Muscle layer of colon (tissue), 2 donors: ENCODE data around the gene ARHGAP24.

ENCODE experiments used
- H3K27ac ChIP-seq: one replicate; pipeline ENCODE4 v1.7.0; 2013; ENCODE audit warnings: low read depth, mild to moderate bottlenecking, low read length, moderate library complexity
- H3K27me3 ChIP-seq, 2 donors: one replicate each; pipeline ENCODE4 v1.7.0; 2013; ENCODE audit warnings: low read length in 2 of 2, mild to moderate bottlenecking in 2 of 2; ENCODE audit not compliant: insufficient read depth in 2 of 2, control insufficient read depth in 1 of 2
- H3K36me3 ChIP-seq: one replicate; pipeline ENCODE4 v1.7.0; 2013; ENCODE audit warnings: mild to moderate bottlenecking, low read length; ENCODE audit not compliant: insufficient read depth
- H3K4me1 ChIP-seq: one replicate; pipeline ENCODE4 v1.7.0; 2013; ENCODE audit warnings: mild to moderate bottlenecking, low read length; ENCODE audit not compliant: insufficient read depth
- H3K4me3 ChIP-seq, 2 donors: one replicate each; pipeline ENCODE4 v1.7.0; 2013; ENCODE audit warnings: low read length in 2 of 2, low read depth in 1 of 2, mild to moderate bottlenecking in 1 of 2, moderate library complexity in 1 of 2
- H3K9ac ChIP-seq: one replicate; pipeline ENCODE4 v1.7.0; 2013; ENCODE audit warnings: low read length
- H3K9me3 ChIP-seq: one replicate; pipeline ENCODE4 v1.7.0; 2013; ENCODE audit warnings: mild to moderate bottlenecking, low read length
- donor health status: abdominal sarcoma.
- donor health status: Adenocarcinoma of cecum.

ARHGAP24 gene

GRCh38 chr4:85527815-85528214 is 52.9 kb downstream of the ARHGAP24 start:
- no peak overlapping the region for H3K9ac ChIP-seq
- H3K36me3 ChIP-seq, result no peaks in the 10 kb centered on the region
- no peaks in the 10 kb centered on the region for H3K4me1 ChIP-seq
- no peaks in the 10 kb centered on the region for H3K9me3 ChIP-seq
- H3K4me3 ChIP-seq, result no peak overlapping the region
- no peaks in the 10 kb centered on the region for H3K27me3 ChIP-seq
- H3K27ac ChIP-seq, result no peak overlapping the region

GRCh38 chr4:85531560-85532341 is 56.8 kb downstream of the ARHGAP24 start:
- Histone ChIP-seq H3K4me1 (no peaks in the 10 kb centered on the region), H3K9me3 (no peaks in the 10 kb centered on the region), H3K9ac (no peak overlapping the region), H3K27ac (no peak overlapping the region), H3K36me3 (no peaks in the 10 kb centered on the region), H3K4me3 (no peak overlapping the region), H3K27me3 (no peaks in the 10 kb centered on the region)

- Histone ChIP-seq H3K27ac (no peak overlapping the region), H3K9me3 (no peaks in the 10 kb centered on the region), H3K4me3 (no peak overlapping the region), H3K27me3 (no peaks in the 10 kb centered on the region), H3K36me3 (no peaks in the 10 kb centered on the region), H3K4me1 (no peaks in the 10 kb centered on the region), H3K9ac (no peak overlapping the region)
Measured at GRCh38 chr4:85534120-85534519, 59.2 kb downstream of the ARHGAP24 start.

GRCh38 chr4:85543832-85544231 is 68.9 kb downstream of the ARHGAP24 start:
- Histone ChIP-seq H3K9ac (no peak overlapping the region), H3K27ac (no peak overlapping the region), H3K36me3 (no peaks in the 10 kb centered on the region), H3K4me1 (no peaks in the 10 kb centered on the region), H3K9me3 (no peaks in the 10 kb centered on the region), H3K4me3 (no peak overlapping the region), H3K27me3 (no peaks in the 10 kb centered on the region)

- Histone ChIP-seq H3K9me3 (no peaks in the 10 kb centered on the region), H3K27me3 (no peaks in the 10 kb centered on the region)
Measured at GRCh38 chr4:85544751-85545150, 69.8 kb downstream of the ARHGAP24 start.

GRCh38 chr4:85548116-85548515 is 73.2 kb downstream of the ARHGAP24 start:
- Histone ChIP-seq H3K4me3 (no peak overlapping the region), H3K27ac (no peak overlapping the region), H3K4me1 (no peaks in the 10 kb centered on the region), H3K36me3 (no peaks in the 10 kb centered on the region), H3K27me3 (no peaks in the 10 kb centered on the region), H3K9ac (no peak overlapping the region), H3K9me3 (no peaks in the 10 kb centered on the region)

More at GRCh38 chr4:85544751-85545150, 69.8 kb downstream of the ARHGAP24 start:
- no peak overlapping the region for H3K27ac ChIP-seq
- H3K4me1 ChIP-seq, result no peaks in the 10 kb centered on the region
- H3K4me3 ChIP-seq, result no peak overlapping the region
- no peaks in the 10 kb centered on the region for H3K36me3 ChIP-seq
- H3K9ac ChIP-seq, result no peak overlapping the region

GRCh38 chr4:85548841-85549240 is 73.9 kb downstream of the ARHGAP24 start:
- Histone ChIP-seq H3K4me3 (no peak overlapping the region), H3K9ac (no peak overlapping the region), H3K27me3 (no peaks in the 10 kb centered on the region), H3K9me3 (no peaks in the 10 kb centered on the region), H3K27ac (no peak overlapping the region), H3K4me1 (no peaks in the 10 kb centered on the region), H3K36me3 (no peaks in the 10 kb centered on the region)

- H3K27me3 ChIP-seq, result no peaks in the 10 kb centered on the region
- no peak overlapping the region for H3K27ac ChIP-seq
- no peaks in the 10 kb centered on the region for H3K9me3 ChIP-seq
Measured at GRCh38 chr4:85555206-85555605, 80.3 kb downstream of the ARHGAP24 start.

GRCh38 chr4:85556283-85556682 is 81.3 kb downstream of the ARHGAP24 start:
- no peaks in the 10 kb centered on the region for H3K27me3 ChIP-seq
- no peaks in the 10 kb centered on the region for H3K36me3 ChIP-seq
- no peaks in the 10 kb centered on the region for H3K4me1 ChIP-seq
- no peaks in the 10 kb centered on the region for H3K9me3 ChIP-seq
- no peak overlapping the region for H3K9ac ChIP-seq
- H3K4me3 ChIP-seq, result no peak overlapping the region
- no peak overlapping the region for H3K27ac ChIP-seq

More at GRCh38 chr4:85555206-85555605, 80.3 kb downstream of the ARHGAP24 start:
- no peaks in the 10 kb centered on the region for H3K4me1 ChIP-seq
- H3K36me3 ChIP-seq, result no peaks in the 10 kb centered on the region
- no peak overlapping the region for H3K4me3 ChIP-seq
- no peak overlapping the region for H3K9ac ChIP-seq

- no peaks in the 10 kb centered on the region for H3K4me1 ChIP-seq
- no peak overlapping the region for H3K27ac ChIP-seq
Measured at GRCh38 chr4:85557016-85557901, 82.3 kb downstream of the ARHGAP24 start.

GRCh38 chr4:85565761-85566480 is 91.0 kb downstream of the ARHGAP24 start:
- Histone ChIP-seq H3K27me3 (no peaks in the 10 kb centered on the region), H3K9ac (no peak overlapping the region), H3K36me3 (no peaks in the 10 kb centered on the region), H3K4me3 (no peak overlapping the region), H3K27ac (no peak overlapping the region), H3K9me3 (no peaks in the 10 kb centered on the region), H3K4me1 (no peaks in the 10 kb centered on the region)

More at GRCh38 chr4:85557016-85557901, 82.3 kb downstream of the ARHGAP24 start:
- Histone ChIP-seq H3K9ac (no peak overlapping the region), H3K27me3 (no peaks in the 10 kb centered on the region), H3K4me3 (no peak overlapping the region), H3K36me3 (no peaks in the 10 kb centered on the region), H3K9me3 (no peaks in the 10 kb centered on the region)
